ENCODE measurements around the gene UNC93A.
"Not testable (repeated sequence)": the region's sequence is repeated elsewhere in the genome, so short reads cannot be mapped to it uniquely, and the experiment has no call there.

The UNC93A gene

DNA sequence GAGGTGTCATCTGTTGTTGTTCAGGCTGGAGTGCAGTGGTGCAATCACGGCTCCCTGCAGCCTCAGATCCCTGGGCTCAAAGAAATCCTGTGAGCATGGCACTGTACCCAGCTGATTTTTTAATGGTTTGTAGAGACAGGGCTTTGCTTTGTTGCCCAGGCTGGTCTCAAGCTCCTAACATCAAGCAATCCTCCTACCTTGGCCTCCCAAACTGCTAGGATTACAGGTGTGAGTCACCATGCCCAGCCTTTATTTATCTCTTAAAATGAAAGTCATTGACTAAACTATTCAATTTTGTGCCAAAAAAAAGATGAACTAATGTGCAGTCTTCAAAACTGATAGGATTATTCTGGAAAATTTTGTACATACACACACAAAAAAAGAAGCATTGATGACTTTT, 38.8 kb upstream of the UNC93A start:
- H3K27ac ChIP-seq (ENCODE audit: low read depth, low read length), result no peak overlapping the region
- H3K9ac ChIP-seq (ENCODE audit: low read depth in 1 of 2, low read length in 2 of 2), result no peak overlapping the region
- H3K27me3 ChIP-seq (ENCODE audit: control insufficient read depth in 1 of 2, insufficient read depth in 2 of 2, low read length in 2 of 2), result no peaks in the 10 kb centered on the region
- no peaks in the 10 kb centered on the region for H3K4me1 ChIP-seq (ENCODE audit: control insufficient read depth in 1 of 2, insufficient read depth in 2 of 2, low read length in 2 of 2)
- H3K36me3 ChIP-seq (ENCODE audit: control insufficient read depth in 1 of 2, insufficient read depth in 2 of 2, low read length in 2 of 2), result no peaks in the 10 kb centered on the region
- H3K9me3 ChIP-seq (ENCODE audit: control insufficient read depth in 1 of 2, low read length in 2 of 2), result peaks cover 0 to 6% of the 10 kb centered on the region in 2 donors
- H3K4me3 ChIP-seq (ENCODE audit: low read depth in 1 of 2, low read length in 2 of 2), result no peak overlapping the region

- Histone ChIP-seq H3K9me3 (ENCODE audit: control insufficient read depth in 1 of 2, low read length in 2 of 2) (peaks cover 0 to 6% of the 10 kb centered on the region in 2 donors), H3K4me3 (ENCODE audit: low read depth in 1 of 2, low read length in 2 of 2) (no peak overlapping the region), H3K36me3 (ENCODE audit: control insufficient read depth in 1 of 2, insufficient read depth in 2 of 2, low read length in 2 of 2) (no peaks in the 10 kb centered on the region), H3K27me3 (ENCODE audit: control insufficient read depth in 1 of 2, insufficient read depth in 2 of 2, low read length in 2 of 2) (no peaks in the 10 kb centered on the region), H3K4me1 (ENCODE audit: control insufficient read depth in 1 of 2, insufficient read depth in 2 of 2, low read length in 2 of 2) (no peaks in the 10 kb centered on the region), H3K27ac (ENCODE audit: low read depth, low read length) (no peak overlapping the region), H3K9ac (ENCODE audit: low read depth in 1 of 2, low read length in 2 of 2) (no peak overlapping the region)
Measured at GRCh38 chr6:167255918-167256553, 35.1 kb upstream of the UNC93A start.

DNA sequence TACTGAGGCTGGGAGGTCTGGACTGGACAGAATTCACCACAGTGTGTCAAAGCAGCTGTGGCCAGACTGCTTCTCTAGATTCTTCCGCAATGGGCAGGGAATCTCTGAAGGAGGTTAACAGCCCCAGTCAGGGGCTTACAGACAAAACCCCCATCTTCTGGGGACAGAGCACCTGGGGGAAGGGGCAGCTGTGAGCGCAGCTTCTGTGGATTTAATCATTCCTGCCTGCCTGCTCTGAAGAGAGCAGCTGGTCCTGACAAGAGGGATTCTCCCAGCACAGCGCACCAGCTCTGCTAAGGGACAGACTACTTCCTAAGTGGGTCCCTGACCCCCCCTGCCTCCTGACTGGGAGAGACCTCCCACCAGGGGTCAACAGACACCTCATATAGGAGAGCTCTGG, 32.5 kb upstream of the UNC93A start:
- Histone ChIP-seq H3K27me3 (ENCODE audit: control insufficient read depth in 1 of 2, insufficient read depth in 2 of 2, low read length in 2 of 2) (no peaks in the 10 kb centered on the region), H3K4me1 (ENCODE audit: control insufficient read depth in 1 of 2, insufficient read depth in 2 of 2, low read length in 2 of 2) (no peaks in the 10 kb centered on the region), H3K4me3 (ENCODE audit: low read depth in 1 of 2, low read length in 2 of 2) (no peak overlapping the region), H3K27ac (ENCODE audit: low read depth, low read length) (no peak overlapping the region), H3K9me3 (ENCODE audit: control insufficient read depth in 1 of 2, low read length in 2 of 2) (peaks cover 0 to 6% of the 10 kb centered on the region in 2 donors), H3K9ac (ENCODE audit: low read depth in 1 of 2, low read length in 2 of 2) (no peak overlapping the region), H3K36me3 (ENCODE audit: control insufficient read depth in 1 of 2, insufficient read depth in 2 of 2, low read length in 2 of 2) (no peaks in the 10 kb centered on the region)

DNA sequence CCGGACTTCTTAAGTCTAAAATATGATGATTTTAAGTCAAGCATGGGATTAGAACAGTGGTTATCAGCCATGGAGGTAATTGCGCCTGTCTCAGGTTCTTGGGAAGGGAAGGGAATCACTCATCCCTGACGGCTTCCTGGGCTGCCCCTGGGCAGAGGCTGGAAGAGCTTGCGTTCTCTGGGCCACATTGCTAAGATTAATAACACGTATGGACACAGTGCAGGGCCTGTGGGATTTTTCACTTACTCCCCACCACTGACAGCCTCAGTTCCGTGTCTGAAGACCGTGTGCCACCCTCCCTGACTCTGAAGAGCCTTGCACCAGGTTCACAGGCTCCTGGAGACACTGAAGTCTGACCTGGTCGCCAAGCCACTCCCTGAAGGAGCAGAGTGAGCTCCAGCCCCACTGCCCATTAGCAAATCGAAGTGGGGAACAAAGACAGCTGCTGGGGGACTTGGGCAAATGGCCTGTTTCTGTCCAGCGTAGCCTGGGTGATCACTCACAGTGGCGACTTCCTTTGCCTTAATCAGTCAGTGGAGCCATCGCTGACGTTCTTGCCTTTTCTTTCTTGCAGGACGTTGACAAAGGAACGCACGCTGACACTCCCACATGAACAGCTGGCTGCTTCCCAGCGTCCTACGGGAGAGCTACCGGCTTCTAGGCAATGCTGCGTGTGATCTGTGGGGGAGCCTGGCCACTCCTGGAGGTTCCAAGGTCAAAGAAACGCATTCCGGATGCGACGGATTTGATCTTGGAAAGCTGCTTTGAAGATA, 24.9 kb upstream of the UNC93A start:
- H3K4me3 ChIP-seq (ENCODE audit: low read depth in 1 of 2, low read length in 2 of 2), result not testable (repeated sequence)

GRCh38 chr6:167266830-167267555, 24.1 kb upstream of the UNC93A start:
- no peak overlapping the region for H3K27ac ChIP-seq (ENCODE audit: low read depth, low read length)
- H3K4me1 ChIP-seq (ENCODE audit: control insufficient read depth in 1 of 2, insufficient read depth in 2 of 2, low read length in 2 of 2), result peaks cover 38 to 39% of the 10 kb centered on the region in 2 donors
- H3K9me3 ChIP-seq (ENCODE audit: control insufficient read depth in 1 of 2, low read length in 2 of 2), result peaks cover 0 to 3% of the 10 kb centered on the region in 2 donors
- no peaks in the 10 kb centered on the region for H3K27me3 ChIP-seq (ENCODE audit: control insufficient read depth in 1 of 2, insufficient read depth in 2 of 2, low read length in 2 of 2)
- no peaks in the 10 kb centered on the region for H3K36me3 ChIP-seq (ENCODE audit: control insufficient read depth in 1 of 2, insufficient read depth in 2 of 2, low read length in 2 of 2)
- no peak overlapping the region for H3K4me3 ChIP-seq (ENCODE audit: low read depth in 1 of 2, low read length in 2 of 2)
- no peak overlapping the region for H3K9ac ChIP-seq (ENCODE audit: low read depth in 1 of 2, low read length in 2 of 2)

More for the DNA sequence above, 24.9 kb upstream of the UNC93A start:
- H3K27me3 ChIP-seq (ENCODE audit: control insufficient read depth in 1 of 2, insufficient read depth in 2 of 2, low read length in 2 of 2); H3K9ac ChIP-seq (ENCODE audit: low read depth in 1 of 2, low read length in 2 of 2); H3K9me3 ChIP-seq (ENCODE audit: control insufficient read depth in 1 of 2, low read length in 2 of 2); H3K27ac ChIP-seq (ENCODE audit: low read depth, low read length); H3K36me3 ChIP-seq (ENCODE audit: control insufficient read depth in 1 of 2, insufficient read depth in 2 of 2, low read length in 2 of 2): not testable (repeated sequence)
- peaks cover 30 to 32% of the 10 kb centered on the region in 2 donors for H3K4me1 ChIP-seq (ENCODE audit: control insufficient read depth in 1 of 2, insufficient read depth in 2 of 2, low read length in 2 of 2)

DNA sequence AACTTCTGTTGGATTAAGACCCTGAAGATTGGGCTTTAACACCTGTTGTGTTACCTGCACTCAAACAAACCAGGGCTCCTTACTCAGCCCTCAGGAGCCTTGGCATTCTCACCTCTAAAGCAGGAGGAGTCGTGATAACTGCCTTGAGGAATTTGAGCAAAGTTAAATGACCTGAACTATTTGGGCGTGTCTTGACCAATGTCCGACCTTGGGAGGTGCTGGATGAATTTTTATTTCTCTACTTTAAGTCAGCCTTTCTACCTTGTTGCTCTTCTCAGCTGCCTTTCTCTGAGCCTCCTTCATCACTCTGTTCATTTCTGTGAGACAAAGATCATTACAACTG, 23.6 kb upstream of the UNC93A start:
- H3K4me3 ChIP-seq (ENCODE audit: low read depth in 1 of 2, low read length in 2 of 2); H3K36me3 ChIP-seq (ENCODE audit: control insufficient read depth in 1 of 2, insufficient read depth in 2 of 2, low read length in 2 of 2); H3K9me3 ChIP-seq (ENCODE audit: control insufficient read depth in 1 of 2, low read length in 2 of 2); H3K27me3 ChIP-seq (ENCODE audit: control insufficient read depth in 1 of 2, insufficient read depth in 2 of 2, low read length in 2 of 2); H3K27ac ChIP-seq (ENCODE audit: low read depth, low read length); H3K9ac ChIP-seq (ENCODE audit: low read depth in 1 of 2, low read length in 2 of 2): not testable (repeated sequence)
- peaks cover 42% of the 10 kb centered on the region in 2 donors for H3K4me1 ChIP-seq (ENCODE audit: control insufficient read depth in 1 of 2, insufficient read depth in 2 of 2, low read length in 2 of 2)

DNA sequence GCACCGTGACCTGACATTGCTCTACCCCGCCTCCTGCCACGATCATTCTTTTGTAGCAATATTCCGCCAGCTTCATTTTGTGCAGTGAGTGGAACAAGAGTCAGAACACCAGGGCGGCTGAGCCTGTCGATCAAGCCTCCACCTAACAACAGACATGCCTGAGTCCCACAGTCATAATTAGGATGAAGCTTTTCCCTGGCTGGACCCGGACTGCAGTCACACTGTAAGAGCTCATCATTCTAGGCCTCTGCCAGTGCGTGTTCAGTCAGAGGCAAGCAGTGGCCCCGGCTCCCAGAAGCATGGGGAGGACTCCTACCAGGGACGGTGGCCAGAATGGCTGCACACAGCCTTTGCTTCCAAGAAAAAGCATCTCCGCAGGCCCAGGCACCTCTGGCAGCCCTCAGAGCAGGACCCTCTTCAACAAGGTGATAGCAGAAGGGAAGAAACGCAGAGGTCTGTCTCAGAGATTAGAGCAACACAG, 23.2 kb upstream of the UNC93A start:
- peaks cover 45% of the 10 kb centered on the region in 2 donors for H3K4me1 ChIP-seq (ENCODE audit: control insufficient read depth in 1 of 2, insufficient read depth in 2 of 2, low read length in 2 of 2)
- H3K9ac ChIP-seq (ENCODE audit: low read depth in 1 of 2, low read length in 2 of 2), result no peak overlapping the region
- H3K27ac ChIP-seq (ENCODE audit: low read depth, low read length), result no peak overlapping the region
- H3K27me3 ChIP-seq (ENCODE audit: control insufficient read depth in 1 of 2, insufficient read depth in 2 of 2, low read length in 2 of 2), result no peaks in the 10 kb centered on the region
- no peaks in the 10 kb centered on the region for H3K36me3 ChIP-seq (ENCODE audit: control insufficient read depth in 1 of 2, insufficient read depth in 2 of 2, low read length in 2 of 2)
- H3K4me3 ChIP-seq (ENCODE audit: low read depth in 1 of 2, low read length in 2 of 2), result no peak overlapping the region
- H3K9me3 ChIP-seq (ENCODE audit: control insufficient read depth in 1 of 2, low read length in 2 of 2), result peaks cover 0 to 3% of the 10 kb centered on the region in 2 donors

- Histone ChIP-seq H3K36me3 (ENCODE audit: control insufficient read depth in 1 of 2, insufficient read depth in 2 of 2, low read length in 2 of 2) (no peaks in the 10 kb centered on the region), H3K27me3 (ENCODE audit: control insufficient read depth in 1 of 2, insufficient read depth in 2 of 2, low read length in 2 of 2) (no peaks in the 10 kb centered on the region), H3K27ac (ENCODE audit: low read depth, low read length) (no peak overlapping the region), H3K9me3 (ENCODE audit: control insufficient read depth in 1 of 2, low read length in 2 of 2) (peaks cover 0 to 3% of the 10 kb centered on the region in 2 donors), H3K4me1 (ENCODE audit: control insufficient read depth in 1 of 2, insufficient read depth in 2 of 2, low read length in 2 of 2) (peaks cover 49% of the 10 kb centered on the region in 2 donors), H3K9ac (ENCODE audit: low read depth in 1 of 2, low read length in 2 of 2) (no peak overlapping the region), H3K4me3 (ENCODE audit: low read depth in 1 of 2, low read length in 2 of 2) (no peak overlapping the region)
Measured at GRCh38 chr6:167268683-167269280, 22.3 kb upstream of the UNC93A start.

GRCh38 chr6:167270499-167271311, 20.4 kb upstream of the UNC93A start:
- Histone ChIP-seq H3K27ac (ENCODE audit: low read depth, low read length) (no peak overlapping the region), H3K9me3 (ENCODE audit: control insufficient read depth in 1 of 2, low read length in 2 of 2) (no peaks in the 10 kb centered on the region), H3K36me3 (ENCODE audit: control insufficient read depth in 1 of 2, insufficient read depth in 2 of 2, low read length in 2 of 2) (no peaks in the 10 kb centered on the region), H3K4me1 (ENCODE audit: control insufficient read depth in 1 of 2, insufficient read depth in 2 of 2, low read length in 2 of 2) (peaks cover 47 to 49% of the 10 kb centered on the region in 2 donors), H3K27me3 (ENCODE audit: control insufficient read depth in 1 of 2, insufficient read depth in 2 of 2, low read length in 2 of 2) (peaks cover 0 to 4% of the 10 kb centered on the region in 2 donors), H3K9ac (ENCODE audit: low read depth in 1 of 2, low read length in 2 of 2) (no peak overlapping the region), H3K4me3 (ENCODE audit: low read depth in 1 of 2, low read length in 2 of 2) (peak overlapping the region in 1 of 2 donors; percentile 7)
